ENCODE data around the gene ZNF740.

DNA sequence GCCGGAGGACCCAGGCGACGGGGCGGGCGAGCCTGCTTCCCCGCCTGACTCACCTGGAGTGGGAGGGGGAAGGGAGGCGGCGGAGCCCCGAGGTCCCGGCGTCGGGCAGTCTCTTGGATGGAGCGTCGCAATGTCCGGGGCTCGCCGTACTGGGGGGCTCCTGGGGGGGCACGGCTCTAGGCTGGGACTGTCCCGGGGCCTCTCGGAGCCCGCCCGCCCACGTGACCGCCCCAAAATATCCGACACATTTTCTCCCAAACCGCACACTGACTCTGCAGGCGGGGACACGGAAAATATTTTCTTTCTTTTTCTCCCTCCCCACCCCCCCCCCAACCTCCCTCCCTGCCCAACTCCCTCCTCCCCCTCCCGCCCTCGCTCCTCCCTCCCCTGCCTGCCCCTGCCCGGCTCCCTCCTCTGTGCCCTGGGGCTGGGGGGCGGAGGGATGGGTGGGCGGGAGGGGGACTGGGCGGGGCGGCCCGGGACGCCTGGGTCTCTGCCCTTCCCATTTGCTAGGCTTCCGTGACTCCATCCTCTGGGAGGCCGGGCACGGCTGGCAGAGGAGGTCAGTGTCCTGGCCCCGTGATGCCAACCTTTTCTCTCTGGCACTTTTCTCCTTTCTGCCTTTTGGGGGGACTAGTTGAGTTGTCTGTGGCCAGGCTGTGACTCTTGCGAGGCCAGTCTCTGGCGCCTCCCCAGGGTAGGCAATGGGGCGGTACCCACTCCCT, 51.6 kb downstream of the ZNF740 start, which contains the start of gene RARG:
- no peak for TF ChIP-seq EZH2 (IDR thresholded peaks at IDR 0.05; ENCODE audit: borderline replicate concordance, insufficient read depth, low read depth, low read length, poor library complexity, severe bottlenecking)
- TF ChIP-seq, protein P1, sequence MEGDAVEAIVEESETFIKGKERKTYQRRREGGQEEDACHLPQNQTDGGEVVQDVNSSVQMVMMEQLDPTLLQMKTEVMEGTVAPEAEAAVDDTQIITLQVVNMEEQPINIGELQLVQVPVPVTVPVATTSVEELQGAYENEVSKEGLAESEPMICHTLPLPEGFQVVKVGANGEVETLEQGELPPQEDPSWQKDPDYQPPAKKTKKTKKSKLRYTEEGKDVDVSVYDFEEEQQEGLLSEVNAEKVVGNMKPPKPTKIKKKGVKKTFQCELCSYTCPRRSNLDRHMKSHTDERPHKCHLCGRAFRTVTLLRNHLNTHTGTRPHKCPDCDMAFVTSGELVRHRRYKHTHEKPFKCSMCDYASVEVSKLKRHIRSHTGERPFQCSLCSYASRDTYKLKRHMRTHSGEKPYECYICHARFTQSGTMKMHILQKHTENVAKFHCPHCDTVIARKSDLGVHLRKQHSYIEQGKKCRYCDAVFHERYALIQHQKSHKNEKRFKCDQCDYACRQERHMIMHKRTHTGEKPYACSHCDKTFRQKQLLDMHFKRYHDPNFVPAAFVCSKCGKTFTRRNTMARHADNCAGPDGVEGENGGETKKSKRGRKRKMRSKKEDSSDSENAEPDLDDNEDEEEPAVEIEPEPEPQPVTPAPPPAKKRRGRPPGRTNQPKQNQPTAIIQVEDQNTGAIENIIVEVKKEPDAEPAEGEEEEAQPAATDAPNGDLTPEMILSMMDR (IDR thresholded peaks at IDR 0.05): no peak

Measured in B cell (primary cell).